DOHH2 (cell line): ENCODE data around the gene CDV3.

Source experiments
- EZH2phosphoT487 ChIP-seq: fragments of 200-600 bp; sonication (generic); IDR thresholded peaks from 2 replicates; pipeline ENCODE4 v1.6.1; 2017; ENCODE audit warnings: borderline replicate concordance, mild to moderate bottlenecking, antibody characterized with exemption, low read length, moderate library complexity, mixed read lengths
- TF ChIP-seq, protein P1 (sequence below): fragments of 200-600 bp; sonication (generic); IDR thresholded peaks from one replicate; pipeline ENCODE4 v1.5.1; 2014; ENCODE audit warnings: antibody characterized with exemption, mild to moderate bottlenecking, low read depth, low read length; ENCODE audit not compliant: poor library complexity, severe bottlenecking

DNA sequence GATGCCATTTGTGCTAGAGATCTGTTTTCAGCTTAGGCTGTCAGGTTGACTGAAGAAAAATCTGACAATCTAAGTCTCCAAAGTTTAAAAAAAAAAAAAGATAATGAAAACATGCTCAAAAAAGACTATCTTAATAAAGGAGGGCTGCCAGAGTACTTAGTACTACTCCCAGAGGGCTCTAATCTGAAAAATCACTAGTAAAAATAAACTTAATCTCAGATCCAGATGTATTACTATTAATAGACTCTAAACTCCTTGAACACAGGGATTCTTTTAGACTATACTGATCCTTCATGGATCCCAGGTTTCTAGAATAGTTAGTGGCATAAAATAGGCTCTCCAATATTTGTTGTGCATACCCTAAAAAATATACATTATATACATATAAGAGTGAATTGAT, 54.3 kb downstream of the CDV3 start:
- TF ChIP-seq, protein P1, sequence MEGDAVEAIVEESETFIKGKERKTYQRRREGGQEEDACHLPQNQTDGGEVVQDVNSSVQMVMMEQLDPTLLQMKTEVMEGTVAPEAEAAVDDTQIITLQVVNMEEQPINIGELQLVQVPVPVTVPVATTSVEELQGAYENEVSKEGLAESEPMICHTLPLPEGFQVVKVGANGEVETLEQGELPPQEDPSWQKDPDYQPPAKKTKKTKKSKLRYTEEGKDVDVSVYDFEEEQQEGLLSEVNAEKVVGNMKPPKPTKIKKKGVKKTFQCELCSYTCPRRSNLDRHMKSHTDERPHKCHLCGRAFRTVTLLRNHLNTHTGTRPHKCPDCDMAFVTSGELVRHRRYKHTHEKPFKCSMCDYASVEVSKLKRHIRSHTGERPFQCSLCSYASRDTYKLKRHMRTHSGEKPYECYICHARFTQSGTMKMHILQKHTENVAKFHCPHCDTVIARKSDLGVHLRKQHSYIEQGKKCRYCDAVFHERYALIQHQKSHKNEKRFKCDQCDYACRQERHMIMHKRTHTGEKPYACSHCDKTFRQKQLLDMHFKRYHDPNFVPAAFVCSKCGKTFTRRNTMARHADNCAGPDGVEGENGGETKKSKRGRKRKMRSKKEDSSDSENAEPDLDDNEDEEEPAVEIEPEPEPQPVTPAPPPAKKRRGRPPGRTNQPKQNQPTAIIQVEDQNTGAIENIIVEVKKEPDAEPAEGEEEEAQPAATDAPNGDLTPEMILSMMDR: no peak
- no peak for TF ChIP-seq EZH2phosphoT487
